ENCODE results near the gene NPFFR1. TPM values are rescaled to one million over a fixed set of nuclear protein-coding genes. Genes with fewer than 3 reads are reported as not detected.
A peak's percentile ranks its signal among the peaks of the same experiment; 100 is the strongest.

NPFFR1 gene
- under 1 TPM in 2 of 4 donors, not detected in 2; 0.22 to 0.42 TPM for total RNA-seq

DNA sequence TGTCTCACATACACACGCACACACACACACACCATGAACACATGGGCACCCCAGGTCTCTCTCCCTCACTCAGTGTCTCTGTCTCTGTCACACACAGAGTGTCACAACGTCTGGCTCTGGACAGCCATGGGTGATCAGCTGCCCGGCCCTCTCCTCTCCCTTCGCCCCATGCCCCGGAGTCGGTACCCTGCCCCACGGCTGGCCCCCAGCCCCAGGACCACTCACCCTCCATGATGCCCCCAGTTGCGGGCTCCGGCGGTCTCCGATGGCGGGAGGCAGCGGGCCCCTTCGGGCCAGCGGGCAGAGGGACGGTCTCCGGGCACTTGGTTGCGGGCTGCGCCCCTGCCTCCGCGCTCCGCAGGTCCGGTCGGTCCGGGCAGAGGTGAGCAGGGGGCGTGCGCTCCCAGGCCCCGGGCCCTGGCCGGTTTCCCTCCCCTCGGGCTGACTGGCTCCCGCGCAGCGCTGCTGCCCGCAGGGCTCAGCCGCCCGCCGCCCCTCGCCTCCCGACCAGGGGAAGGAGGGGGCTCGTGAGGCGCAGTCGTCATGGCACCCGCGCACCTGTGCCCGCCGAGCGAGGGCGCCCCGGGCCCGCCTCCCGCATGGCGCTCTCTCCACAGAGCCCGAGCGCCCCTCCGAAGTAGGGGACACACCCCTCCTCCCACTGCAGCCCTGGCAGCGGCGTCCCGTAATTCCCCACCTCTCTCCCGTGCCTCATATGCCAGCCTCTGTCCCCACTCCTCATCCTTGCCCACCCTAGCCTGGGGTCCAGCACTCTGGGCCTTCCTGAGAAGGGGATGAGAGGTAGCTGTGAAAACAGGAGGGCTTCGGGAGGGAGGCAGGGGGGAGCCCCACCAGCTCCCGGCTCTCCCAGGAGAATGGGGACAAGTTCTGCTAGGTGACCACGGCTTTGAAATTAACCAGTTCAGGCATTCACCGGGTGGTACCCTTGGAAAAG lies at the start of gene NPFFR1:
NPFFR1 (minus strand) TSS at position 560 of the 955 bp plus-strand sequence; CDS start at position 232, 328 bp downstream.
- no peak within 1 kb of the TSS for H3K4me3 ChIP-seq (ENCODE audit: low read depth, poor library complexity, severe bottlenecking)
- DNase-seq (ENCODE audit: low spot score in 2 of 2): no peak
- no peak for TF ChIP-seq POLR2A (IDR thresholded peaks at IDR 0.05)
- TF ChIP-seq, protein P1, sequence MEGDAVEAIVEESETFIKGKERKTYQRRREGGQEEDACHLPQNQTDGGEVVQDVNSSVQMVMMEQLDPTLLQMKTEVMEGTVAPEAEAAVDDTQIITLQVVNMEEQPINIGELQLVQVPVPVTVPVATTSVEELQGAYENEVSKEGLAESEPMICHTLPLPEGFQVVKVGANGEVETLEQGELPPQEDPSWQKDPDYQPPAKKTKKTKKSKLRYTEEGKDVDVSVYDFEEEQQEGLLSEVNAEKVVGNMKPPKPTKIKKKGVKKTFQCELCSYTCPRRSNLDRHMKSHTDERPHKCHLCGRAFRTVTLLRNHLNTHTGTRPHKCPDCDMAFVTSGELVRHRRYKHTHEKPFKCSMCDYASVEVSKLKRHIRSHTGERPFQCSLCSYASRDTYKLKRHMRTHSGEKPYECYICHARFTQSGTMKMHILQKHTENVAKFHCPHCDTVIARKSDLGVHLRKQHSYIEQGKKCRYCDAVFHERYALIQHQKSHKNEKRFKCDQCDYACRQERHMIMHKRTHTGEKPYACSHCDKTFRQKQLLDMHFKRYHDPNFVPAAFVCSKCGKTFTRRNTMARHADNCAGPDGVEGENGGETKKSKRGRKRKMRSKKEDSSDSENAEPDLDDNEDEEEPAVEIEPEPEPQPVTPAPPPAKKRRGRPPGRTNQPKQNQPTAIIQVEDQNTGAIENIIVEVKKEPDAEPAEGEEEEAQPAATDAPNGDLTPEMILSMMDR (IDR thresholded peaks at IDR 0.05): no peak
- intact Hi-C loops (cut with DNase I; ENCODE audit: low total_unique reads): no loop called here
- WGBS, 2 donors: 9 to 16% methylated on average over 40 to 52 of the region's 63 CpGs

GRCh38 chr10:70333268-70333667 lies 49.5 kb upstream of the NPFFR1 start:
- TF ChIP-seq, protein P1 (IDR thresholded peaks at IDR 0.05): no peak
- no peak for TF ChIP-seq POLR2A (IDR thresholded peaks at IDR 0.05)
- 88 to 100% methylated on average over 2 of the region's 2 CpGs for WGBS, 2 donors
- intact Hi-C loops (cut with DNase I; ENCODE audit: low total_unique reads): no loop called here
- no peak for DNase-seq (ENCODE audit: low spot score in 2 of 2)
- no peak overlapping the region for H3K4me3 ChIP-seq (ENCODE audit: low read depth, poor library complexity, severe bottlenecking)

DNA sequence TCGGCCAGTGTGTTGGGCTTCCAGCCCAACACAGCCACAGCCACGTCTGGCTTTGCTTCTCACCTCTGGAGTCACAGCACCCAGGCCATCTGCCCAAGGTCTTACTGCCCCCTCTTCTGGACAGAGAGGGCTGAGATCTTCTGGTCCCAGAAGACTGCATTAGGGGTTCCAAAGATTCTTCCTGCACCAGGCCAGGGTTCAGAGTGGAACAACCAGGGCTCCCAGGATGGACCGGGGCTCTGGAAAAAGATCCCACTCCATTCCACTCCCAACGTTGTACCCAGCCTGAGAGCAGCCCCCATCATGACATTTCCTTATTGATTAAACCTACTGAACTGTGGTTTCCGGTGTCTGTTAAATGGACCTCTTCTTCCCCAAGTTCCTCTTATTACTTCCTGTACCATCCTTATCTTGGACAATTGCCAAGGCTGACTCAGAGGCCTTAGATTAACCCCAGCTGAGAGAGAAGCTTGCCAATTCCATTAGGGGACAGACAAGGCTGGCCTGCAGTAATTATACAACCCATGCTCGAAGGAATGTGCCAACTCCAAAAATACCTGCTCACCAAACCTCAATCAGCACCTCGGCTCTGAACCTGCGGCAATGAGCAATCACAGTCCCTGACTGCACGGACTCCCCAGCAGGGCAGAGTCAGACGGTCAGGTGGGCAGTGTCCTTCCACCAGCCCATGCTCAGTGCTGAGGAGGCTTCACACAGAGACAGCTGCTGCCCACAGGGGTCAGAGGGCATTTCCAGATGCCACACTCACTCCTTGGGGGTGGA lies 47.9 kb upstream of the NPFFR1 start:
- WGBS, 2 donors: 31% methylated on average over 10 of the region's 10 CpGs
- peak in 1 of 2 donors; percentile 65 for DNase-seq (ENCODE audit: low spot score in 2 of 2)
- no peak overlapping the region for H3K4me3 ChIP-seq (ENCODE audit: low read depth, poor library complexity, severe bottlenecking)
- TF ChIP-seq, protein P1 (IDR thresholded peaks at IDR 0.05): no peak
- no peak for TF ChIP-seq POLR2A (IDR thresholded peaks at IDR 0.05)
- intact Hi-C loops (cut with DNase I; ENCODE audit: low total_unique reads): no loop called here

GRCh38 chr10:70331160-70331485 lies 47.3 kb upstream of the NPFFR1 start:
- TF ChIP-seq, protein P1 (IDR thresholded peaks at IDR 0.05): no peak
- no peak for TF ChIP-seq POLR2A (IDR thresholded peaks at IDR 0.05)
- 66 to 84% methylated on average over 2 of the region's 2 CpGs for WGBS, 2 donors
- DNase-seq (ENCODE audit: low spot score in 2 of 2): no peak
- intact Hi-C loops (cut with DNase I; ENCODE audit: low total_unique reads): no loop called here
- no peak overlapping the region for H3K4me3 ChIP-seq (ENCODE audit: low read depth, poor library complexity, severe bottlenecking)

- 82 to 86% methylated on average over 8 to 9 of the region's 9 CpGs for WGBS, 2 donors
- no peak for TF ChIP-seq POLR2A (IDR thresholded peaks at IDR 0.05)
- TF ChIP-seq, protein P1 (IDR thresholded peaks at IDR 0.05): no peak
- intact Hi-C loops (cut with DNase I; ENCODE audit: low total_unique reads): no loop called here
Observed at GRCh38 chr10:70330671-70331070, 46.9 kb upstream of the NPFFR1 start.

More at GRCh38 chr10:70330671-70331070, 46.9 kb upstream of the NPFFR1 start:
- DNase-seq (ENCODE audit: low spot score in 2 of 2): no peak
- H3K4me3 ChIP-seq (ENCODE audit: low read depth, poor library complexity, severe bottlenecking): no peak overlapping the region

Measured in lower leg skin (tissue), 4 donors.